GM18517 (cell line): ENCODE results near the gene GRIK1.
"Not testable (repeated sequence)": the region's sequence is repeated elsewhere in the genome, so short reads cannot be mapped to it uniquely, and the experiment has no call there.

Source experiments
- ATAC-seq: cut with Tn5 transposase; IDR thresholded peaks from one replicate; pipeline ENCODE4 v1.9.1; 2021; ENCODE audit warnings: mild to moderate bottlenecking, moderate library complexity; ENCODE audit not compliant: unreplicated experiment

The GRIK1 gene

GRCh38 chr21:29939924-29940275, at the start of gene GRIK1:
Gene GRIK1, minus strand, starts transcription at chr21:29939996.
- ATAC-seq = no peak

GRCh38 chr21:29987762-29988161, 48.0 kb upstream of the GRIK1 start:
- ATAC-seq = no peak

- no peak for ATAC-seq
These were observed 46.1 kb upstream of the GRIK1 start for GRCh38 chr21:29985866-29986265.

GRCh38 chr21:29979043-29979442, 39.2 kb upstream of the GRIK1 start:
- no peak for ATAC-seq

- no peak for ATAC-seq
These were observed 36.0 kb upstream of the GRIK1 start for GRCh38 chr21:29975776-29976175.

GRCh38 chr21:29973258-29973657, 33.5 kb upstream of the GRIK1 start:
- ATAC-seq = no peak

GRCh38 chr21:29961291-29962027, 21.7 kb upstream of the GRIK1 start:
- no peak for ATAC-seq

GRCh38 chr21:29958551-29958950, 18.8 kb upstream of the GRIK1 start:
- ATAC-seq = no peak

- ATAC-seq = not testable (repeated sequence)
These were observed 18.2 kb upstream of the GRIK1 start for GRCh38 chr21:29958035-29958434.

GRCh38 chr21:29953690-29954089, 13.9 kb upstream of the GRIK1 start:
- no peak for ATAC-seq

- ATAC-seq = no peak
These were observed 13.3 kb upstream of the GRIK1 start for GRCh38 chr21:29953072-29953471.

GRCh38 chr21:29951911-29952310, 12.1 kb upstream of the GRIK1 start:
- no peak for ATAC-seq

- no peak for ATAC-seq
These were observed 10.2 kb upstream of the GRIK1 start for GRCh38 chr21:29949991-29950390.

- ATAC-seq = no peak
These were observed 7.3 kb upstream of the GRIK1 start for GRCh38 chr21:29947119-29947518.

GRCh38 chr21:29943885-29944284, 4.1 kb upstream of the GRIK1 start:
- ATAC-seq = no peak

- ATAC-seq = no peak
These were observed 2.2 kb upstream of the GRIK1 start for GRCh38 chr21:29942034-29942433.

- ATAC-seq = no peak
These were observed 1.2 kb upstream of the GRIK1 start for GRCh38 chr21:29940991-29941390.

- ATAC-seq = no peak
These were observed 565 bp upstream of the GRIK1 start for GRCh38 chr21:29940361-29940760.

- ATAC-seq = no peak
These were observed 482 bp downstream of the GRIK1 start for GRCh38 chr21:29939104-29939923.

GRCh38 chr21:29938776-29939103, 1.1 kb downstream of the GRIK1 start:
- no peak for ATAC-seq

- ATAC-seq = no peak
These were observed 6.7 kb downstream of the GRIK1 start for GRCh38 chr21:29933088-29933487.

GRCh38 chr21:29928537-29928936, 11.3 kb downstream of the GRIK1 start:
- no peak for ATAC-seq
